Activated CD4-positive, alpha-beta memory T cell treated with anti-CD3 and anti-CD28 coated beads for 36 hours (primary cell): ENCODE measurements around the gene PRKAG3. TPM values are rescaled to one million over a fixed set of nuclear protein-coding genes. Genes with fewer than 3 reads are reported as not detected.

Source experiments
- CTCF ChIA-PET: fragments of 350-600 bp; sonication (Branson Sonifier 250); formaldehyde crosslinking; loops from one replicate; lab custom pipeline; 2021; ENCODE audit warnings: antibody characterized with exemption, inconsistent platforms; lab: Charles Lee
- POLR2A ChIA-PET: fragments of 350-600 bp; sonication (Branson Sonifier 250); formaldehyde crosslinking; loops from one replicate; lab custom pipeline; 2021; ENCODE audit warnings: antibody characterized with exemption; lab: Charles Lee
- DNase-seq: peaks from one replicate; pipeline ENCODE4 v3.0.0-alpha.2; 2020
- H3K27ac Mint-ChIP-seq: one replicate; pipeline ENCODE4 v1.8.0; 2021; ENCODE audit warnings: mixed read lengths
- H3K27me3 Mint-ChIP-seq: one replicate; pipeline ENCODE4 v1.8.0; 2021; ENCODE audit warnings: mixed read lengths
- H3K36me3 Mint-ChIP-seq: one replicate; pipeline ENCODE4 v1.8.0; 2021; ENCODE audit warnings: mixed read lengths
- H3K4me1 Mint-ChIP-seq: one replicate; pipeline ENCODE4 v1.8.0; 2021; ENCODE audit warnings: low read depth, mixed read lengths
- H3K4me3 Mint-ChIP-seq: one replicate; pipeline ENCODE4 v1.8.0; 2021; ENCODE audit warnings: mild to moderate bottlenecking, mixed read lengths
- H3K9me3 Mint-ChIP-seq: one replicate; pipeline ENCODE4 v1.8.0; 2021; ENCODE audit warnings: mixed read lengths
- intact Hi-C: fragments of 100-400 bp; cut with micrococcal nuclease; formaldehyde crosslinking; loops from one replicate; pipeline ENCODE4 v1.15.1; 2023
- total RNA-seq, 2 experiments: library from RNA; stranded (reverse); gene quantifications; one replicate each; pipeline ENCODE4 v1.2.3, GENCODE V29; 2021

Gene PRKAG3
- total RNA-seq, 2 experiments from 2014 or later = not detected

DNA sequence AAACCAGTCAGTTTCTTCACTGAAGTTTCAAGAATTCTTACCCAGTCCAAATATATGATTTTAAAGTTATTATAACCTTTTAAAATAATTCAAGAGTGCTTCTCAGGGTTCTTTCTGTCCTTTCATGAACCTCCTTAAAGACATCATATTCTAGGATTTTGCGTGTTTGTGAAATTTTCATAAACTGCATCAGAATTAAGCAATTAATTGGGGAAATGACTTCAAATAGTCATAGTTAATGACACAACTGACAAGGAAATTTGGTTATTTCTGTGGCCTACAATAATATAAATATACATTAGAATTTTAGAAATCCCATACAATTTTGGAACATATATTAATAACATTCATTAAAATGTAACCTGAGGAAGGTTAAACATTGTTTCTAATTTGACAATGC, 39.2 kb downstream of the PRKAG3 start:
- no peaks in the 10 kb centered on the region for H3K4me1 Mint-ChIP-seq
- no peak overlapping the region for H3K27ac Mint-ChIP-seq
- DNase-seq = no peak
- H3K27me3 Mint-ChIP-seq = peaks cover 8% of the 10 kb centered on the region
- ChIA-PET POLR2A (no interaction called here), CTCF (no interaction called here)
- H3K4me3 Mint-ChIP-seq = no peak overlapping the region
- intact Hi-C loops = no loop called here
- no peaks in the 10 kb centered on the region for H3K9me3 Mint-ChIP-seq
- no peaks in the 10 kb centered on the region for H3K36me3 Mint-ChIP-seq

- Mint-ChIP-seq H3K36me3 (no peaks in the 10 kb centered on the region), H3K4me1 (no peaks in the 10 kb centered on the region), H3K27me3 (peaks cover 7% of the 10 kb centered on the region), H3K9me3 (no peaks in the 10 kb centered on the region), H3K4me3 (no peak overlapping the region), H3K27ac (no peak overlapping the region)
- ChIA-PET CTCF (interaction anchor here (1.5 kb wide), 1 partner anchor 59 kb away, joined by 4 read pairs; no protein-coding TSS in a partner anchor), POLR2A (no interaction called here)
- no peak for DNase-seq
- intact Hi-C loops = no loop called here
Observed at GRCh38 chr2:218788529-218789255, 42.9 kb downstream of the PRKAG3 start.

- intact Hi-C loops = no loop called here
- CTCF ChIA-PET = interaction anchor here (1.0 kb wide), 1 partner anchor 61 kb away, joined by 3 read pairs; no protein-coding TSS in a partner anchor
- POLR2A ChIA-PET = no interaction called here
- Mint-ChIP-seq H3K4me3 (no peak overlapping the region), H3K27ac (no peak overlapping the region), H3K27me3 (peaks cover 18% of the 10 kb centered on the region), H3K4me1 (peaks cover 6% of the 10 kb centered on the region), H3K9me3 (no peaks in the 10 kb centered on the region), H3K36me3 (no peaks in the 10 kb centered on the region)
- no peak for DNase-seq
Observed at GRCh38 chr2:218786133-218786532, 45.5 kb downstream of the PRKAG3 start.

DNA sequence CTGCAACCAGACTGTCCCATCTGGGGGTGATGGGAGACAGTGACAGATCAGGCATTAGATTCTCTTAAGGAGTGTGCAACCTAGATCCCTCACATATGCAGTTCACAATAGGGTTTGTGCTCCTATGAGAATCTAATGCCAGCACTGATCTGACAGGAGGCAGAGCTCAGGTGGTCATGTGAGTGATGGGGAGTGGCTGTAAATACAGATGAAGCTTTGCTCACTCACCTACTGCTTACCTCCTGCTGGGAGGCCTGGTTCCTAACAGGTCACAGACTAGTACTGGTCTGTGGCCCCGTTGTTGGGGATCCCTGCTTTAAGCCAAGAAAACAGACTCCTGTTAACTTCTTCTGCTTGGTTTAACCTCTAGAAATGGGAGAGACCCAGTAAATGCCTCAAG, 46.5 kb downstream of the PRKAG3 start:
- peaks cover 24% of the 10 kb centered on the region for H3K27me3 Mint-ChIP-seq
- POLR2A ChIA-PET = no interaction called here

GRCh38 chr2:218783688-218784087, 47.9 kb downstream of the PRKAG3 start:
- no peak for DNase-seq
- Mint-ChIP-seq H3K36me3 (no peaks in the 10 kb centered on the region), H3K27me3 (peaks cover 29% of the 10 kb centered on the region), H3K9me3 (no peaks in the 10 kb centered on the region), H3K4me1 (peaks cover 6% of the 10 kb centered on the region), H3K27ac (no peak overlapping the region), H3K4me3 (no peak overlapping the region)
- ChIA-PET CTCF (no interaction called here), POLR2A (no interaction called here)
- intact Hi-C loops = no loop called here

More for the DNA sequence above, 46.5 kb downstream of the PRKAG3 start:
- no peaks in the 10 kb centered on the region for H3K36me3 Mint-ChIP-seq
- no peaks in the 10 kb centered on the region for H3K9me3 Mint-ChIP-seq
- H3K27ac Mint-ChIP-seq = no peak overlapping the region
- H3K4me3 Mint-ChIP-seq = no peak overlapping the region
- CTCF ChIA-PET = no interaction called here
- intact Hi-C loops = no loop called here
- DNase-seq = no peak
- H3K4me1 Mint-ChIP-seq = peaks cover 6% of the 10 kb centered on the region

GRCh38 chr2:218782528-218782844, 49.1 kb downstream of the PRKAG3 start:
- intact Hi-C loops = no loop called here
- no peak overlapping the region for H3K27ac Mint-ChIP-seq
- peaks cover 4% of the 10 kb centered on the region for H3K36me3 Mint-ChIP-seq
- ChIA-PET CTCF (interaction anchor here (1.3 to 1.5 kb wide), 2 partner anchors 65 to 247 kb away, joined by 3 read pairs; no protein-coding TSS in a partner anchor), POLR2A (no interaction called here)
- no peak for DNase-seq
- H3K9me3 Mint-ChIP-seq = peaks cover 4% of the 10 kb centered on the region
- H3K27me3 Mint-ChIP-seq = peaks cover 29% of the 10 kb centered on the region
- H3K4me3 Mint-ChIP-seq = no peak overlapping the region
- peaks cover 6% of the 10 kb centered on the region for H3K4me1 Mint-ChIP-seq

DNA sequence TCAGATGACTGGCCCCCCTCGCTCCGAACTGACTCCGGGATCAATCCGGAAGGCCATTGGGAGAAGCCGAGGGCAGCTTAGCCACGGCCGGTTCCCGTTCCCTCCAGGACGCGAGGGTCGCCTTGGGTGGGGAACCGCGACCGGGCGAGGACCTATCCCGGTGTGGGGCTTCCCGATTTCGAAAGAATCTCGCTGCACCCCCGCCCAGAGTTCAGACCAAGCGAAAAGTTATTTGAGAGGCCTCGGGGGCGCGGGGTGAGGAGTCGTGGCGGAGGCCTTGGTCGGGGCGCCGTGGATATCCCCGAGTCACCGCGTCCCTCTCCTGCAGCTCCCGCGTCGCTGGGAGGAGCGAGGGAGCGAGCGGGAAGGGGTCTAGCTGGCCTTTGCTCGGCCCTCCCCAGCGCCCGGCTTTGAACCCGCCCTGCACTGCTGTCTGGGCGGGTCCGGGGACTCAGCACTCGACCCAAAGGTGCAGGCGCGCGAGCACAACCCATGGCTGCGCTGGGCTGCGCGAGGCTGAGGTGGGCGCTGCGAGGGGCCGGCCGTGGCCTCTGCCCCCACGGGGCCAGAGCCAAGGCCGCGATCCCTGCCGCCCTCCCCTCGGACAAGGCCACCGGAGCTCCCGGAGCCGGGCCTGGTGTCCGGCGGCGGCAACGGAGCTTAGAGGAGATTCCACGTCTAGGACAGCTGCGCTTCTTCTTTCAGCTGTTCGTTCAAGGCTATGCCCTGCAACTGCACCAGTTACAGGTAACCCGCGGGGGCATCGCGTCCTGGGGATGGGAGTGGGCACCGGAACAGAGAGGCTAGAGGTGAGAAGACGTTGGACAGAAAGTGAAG, 49.7 kb downstream of the PRKAG3 start, which contains the start of gene CYP27A1:
Gene CYP27A1 (plus strand): TSS at position 457 of the 837 bp plus-strand sequence. CDS start 36 bp downstream, at position 493.
- H3K4me3 Mint-ChIP-seq = no peak within 1 kb of the TSS
- peaks cover 6% of the 10 kb centered on the region for H3K4me1 Mint-ChIP-seq
- no peak for DNase-seq
- no peak within 1 kb of the TSS for H3K27ac Mint-ChIP-seq
- H3K36me3 Mint-ChIP-seq = peaks cover 9% of the 10 kb centered on the region
- peaks cover 9% of the 10 kb centered on the region for H3K9me3 Mint-ChIP-seq
- intact Hi-C loops = no loop called here
- peaks cover 29% of the 10 kb centered on the region for H3K27me3 Mint-ChIP-seq
- ChIA-PET POLR2A (no interaction called here), CTCF (interaction anchor here (1.3 to 1.5 kb wide), 2 partner anchors 66 to 248 kb away, joined by 3 read pairs; no protein-coding TSS in a partner anchor)

GRCh38 chr2:218780851-218781690, 50.5 kb downstream of the PRKAG3 start:
- DNase-seq = no peak
- intact Hi-C loops = no loop called here
- peaks cover 29% of the 10 kb centered on the region for H3K27me3 Mint-ChIP-seq
- POLR2A ChIA-PET = no interaction called here
- H3K9me3 Mint-ChIP-seq = peaks cover 11% of the 10 kb centered on the region
- H3K4me3 Mint-ChIP-seq = no peak overlapping the region
- peaks cover 6% of the 10 kb centered on the region for H3K4me1 Mint-ChIP-seq
- H3K27ac Mint-ChIP-seq = no peak overlapping the region
- peaks cover 12% of the 10 kb centered on the region for H3K36me3 Mint-ChIP-seq
- CTCF ChIA-PET = interaction anchor here (0.8 to 1.5 kb wide), 2 partner anchors 67 to 249 kb away, joined by 3 to 4 read pairs; no protein-coding TSS in a partner anchor

DNA sequence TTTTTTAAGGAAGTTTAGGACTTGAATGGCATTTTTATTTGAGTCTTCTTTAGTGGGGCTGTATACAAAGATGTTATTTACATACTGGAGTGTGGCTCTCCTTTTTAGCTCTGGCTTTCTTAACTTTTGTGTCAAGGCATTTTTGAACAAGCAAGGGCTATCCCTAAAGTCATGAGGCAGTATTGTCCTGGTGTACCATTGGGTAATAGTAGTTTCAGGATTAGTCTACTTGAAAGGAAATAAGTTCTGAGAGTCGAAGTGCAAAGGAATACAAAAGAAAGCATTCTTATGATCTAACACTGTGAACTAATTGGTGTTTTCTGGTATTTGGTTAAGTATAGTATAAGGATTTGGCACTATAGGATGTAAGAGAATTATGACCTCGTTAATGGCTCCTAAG, 51.6 kb downstream of the PRKAG3 start:
- Mint-ChIP-seq H3K4me3 (no peak overlapping the region), H3K36me3 (peaks cover 17% of the 10 kb centered on the region), H3K4me1 (peaks cover 6% of the 10 kb centered on the region), H3K27ac (no peak overlapping the region), H3K9me3 (peaks cover 13% of the 10 kb centered on the region), H3K27me3 (peaks cover 29% of the 10 kb centered on the region)
- ChIA-PET CTCF (no interaction called here), POLR2A (no interaction called here)
- intact Hi-C loops = no loop called here
- DNase-seq = no peak

GRCh38 chr2:218777276-218777990, 54.2 kb downstream of the PRKAG3 start:
- intact Hi-C loops = no loop called here
- POLR2A ChIA-PET = no interaction called here
- Mint-ChIP-seq H3K27ac (no peak overlapping the region), H3K36me3 (peaks cover 17% of the 10 kb centered on the region), H3K4me3 (no peak overlapping the region), H3K9me3 (peaks cover 13% of the 10 kb centered on the region), H3K27me3 (peaks cover 18% of the 10 kb centered on the region), H3K4me1 (peaks cover 6% of the 10 kb centered on the region)
- DNase-seq = no peak
- CTCF ChIA-PET = interaction anchor here (0.7 to 1.4 kb wide), 2 partner anchors 50 to 99 kb away, joined by 3 read pairs; no protein-coding TSS in a partner anchor

DNA sequence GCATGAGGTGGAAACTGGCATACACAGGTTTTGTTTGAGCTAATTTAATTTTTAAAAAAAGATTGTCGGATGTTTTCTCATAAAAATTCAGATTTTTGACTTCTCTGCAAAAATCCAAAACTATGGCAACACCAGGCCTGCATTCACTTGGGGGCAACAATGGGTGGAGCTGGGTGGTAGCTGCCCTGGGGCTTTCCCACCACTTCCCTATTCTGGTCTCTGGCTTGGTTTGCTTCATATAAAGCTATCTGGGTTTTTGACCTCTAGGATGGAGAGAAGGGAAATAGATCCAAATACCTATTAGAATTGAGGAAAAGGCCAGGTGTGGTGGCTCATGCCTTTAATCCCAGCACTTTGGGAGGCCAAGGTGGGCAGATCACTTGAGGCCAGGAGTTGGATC, 55.1 kb downstream of the PRKAG3 start:
- Mint-ChIP-seq H3K36me3 (peaks cover 17% of the 10 kb centered on the region), H3K27ac (no peak overlapping the region), H3K27me3 (peaks cover 14% of the 10 kb centered on the region), H3K9me3 (peaks cover 13% of the 10 kb centered on the region), H3K4me1 (peaks cover 4% of the 10 kb centered on the region), H3K4me3 (no peak overlapping the region)
- intact Hi-C loops = no loop called here
- ChIA-PET CTCF (interaction anchor here (1.4 kb wide), 1 partner anchor 100 kb away, joined by 3 read pairs; no protein-coding TSS in a partner anchor), POLR2A (no interaction called here)
- no peak for DNase-seq
